Left ventricle myocardium inferior (tissue), 1 donor: ENCODE measurements around the gene ANO2. TPM values are rescaled to one million over a fixed set of nuclear protein-coding genes. Genes with fewer than 3 reads are reported as not detected.

Experiments
- DNase-seq: peaks from one replicate; pipeline ENCODE4 v3.0.0-alpha.2; 2020
- H3K27ac ChIP-seq: fragments of 200-600 bp; replicated peaks from 2 replicates; pipeline ENCODE4 v1.8.0; 2021
- H3K27me3 ChIP-seq: fragments of 200-600 bp; 2 replicates; pipeline ENCODE4 v1.8.0; 2021; ENCODE audit warnings: low read depth
- H3K36me3 ChIP-seq: fragments of 200-600 bp; 2 replicates; pipeline ENCODE4 v1.8.0; 2021
- H3K4me1 ChIP-seq: fragments of 200-600 bp; 2 replicates; pipeline ENCODE4 v1.8.0; 2021
- H3K4me3 ChIP-seq: fragments of 200-600 bp; 2 replicates; pipeline ENCODE4 v1.8.0; 2021; ENCODE audit warnings: mild to moderate bottlenecking, moderate library complexity
- H3K9me3 ChIP-seq: fragments of 200-600 bp; replicated peaks from 2 replicates; pipeline ENCODE4 v1.8.0; 2021
- CTCF ChIP-seq: fragments of 200-600 bp; IDR thresholded peaks from 2 replicates; pipeline ENCODE4 v1.8.0; 2021; ENCODE audit warnings: antibody characterized with exemption, mild to moderate bottlenecking, borderline replicate concordance
- intact Hi-C: fragments of 100-400 bp; cut with micrococcal nuclease; formaldehyde crosslinking; loops from one replicate; pipeline ENCODE4 v1.11.0; 2022
- total RNA-seq: library from RNA; stranded (reverse); fragmentation: NEBNext Ultra II Directional; extraction: Animal tissue kit (Norgen Biotek cat#: 25700); gene quantifications from one replicate; pipeline ENCODE4 v1.2.1, GENCODE V29; 2021
- donor health status: DM: no; HTN: yes; CAD: no; lungs with severe emphysema.

ANO2 gene
- total RNA-seq, 1 donor from 2014 or later: 13.0 TPM

- intact Hi-C loops: no loop called here
- no peak overlapping the region for H3K27ac ChIP-seq
- no peak overlapping the region for H3K4me3 ChIP-seq
- H3K4me1 ChIP-seq: peaks cover 14% of the 10 kb centered on the region
- no peak for DNase-seq
- peaks cover 24% of the 10 kb centered on the region for H3K27me3 ChIP-seq
- no peak for TF ChIP-seq CTCF
- H3K9me3 ChIP-seq: no peaks in the 10 kb centered on the region
- no peaks in the 10 kb centered on the region for H3K36me3 ChIP-seq
These were observed 171.5 kb downstream of the ANO2 start for GRCh38 chr12:5773550-5773949.

GRCh38 chr12:5771756-5772155 lies 173.3 kb downstream of the ANO2 start:
- no peak overlapping the region for H3K27ac ChIP-seq
- H3K4me3 ChIP-seq: no peak overlapping the region
- no peak for DNase-seq
- H3K9me3 ChIP-seq: peaks cover 7% of the 10 kb centered on the region
- intact Hi-C loops: no loop called here
- peaks cover 5% of the 10 kb centered on the region for H3K36me3 ChIP-seq
- H3K4me1 ChIP-seq: peaks cover 22% of the 10 kb centered on the region
- TF ChIP-seq CTCF: no peak
- H3K27me3 ChIP-seq: peaks cover 24% of the 10 kb centered on the region

GRCh38 chr12:5770727-5771126 lies 174.3 kb downstream of the ANO2 start:
- Histone ChIP-seq H3K4me3 (no peak overlapping the region), H3K27ac (no peak overlapping the region), H3K9me3 (peaks cover 12% of the 10 kb centered on the region), H3K4me1 (peaks cover 22% of the 10 kb centered on the region), H3K27me3 (peaks cover 15% of the 10 kb centered on the region), H3K36me3 (peaks cover 9% of the 10 kb centered on the region)
- intact Hi-C loops: no loop called here
- no peak for DNase-seq
- no peak for TF ChIP-seq CTCF

GRCh38 chr12:5768581-5769196 lies 176.4 kb downstream of the ANO2 start:
- Histone ChIP-seq H3K27me3 (peaks cover 11% of the 10 kb centered on the region), H3K4me1 (peaks cover 22% of the 10 kb centered on the region), H3K9me3 (peaks cover 12% of the 10 kb centered on the region), H3K27ac (peak overlapping the region; percentile 74), H3K36me3 (peaks cover 9% of the 10 kb centered on the region), H3K4me3 (no peak overlapping the region)
- intact Hi-C loops: no loop called here
- peak; percentile 82 for DNase-seq
- no peak for TF ChIP-seq CTCF

GRCh38 chr12:5768171-5768570 lies 176.9 kb downstream of the ANO2 start:
- peaks cover 6% of the 10 kb centered on the region for H3K27me3 ChIP-seq
- intact Hi-C loops: no loop called here
- TF ChIP-seq CTCF: no peak
- H3K4me3 ChIP-seq: no peak overlapping the region
- H3K27ac ChIP-seq: peak overlapping the region; percentile 74
- H3K36me3 ChIP-seq: peaks cover 9% of the 10 kb centered on the region
- no peak for DNase-seq
- H3K9me3 ChIP-seq: peaks cover 12% of the 10 kb centered on the region
- peaks cover 22% of the 10 kb centered on the region for H3K4me1 ChIP-seq
